ENCODE results near the gene BMP2. TPM values are rescaled to one million over a fixed set of nuclear protein-coding genes. Genes with fewer than 3 reads are reported as not detected.
A peak's percentile ranks its signal among the peaks of the same experiment; 100 is the strongest.

BMP2 gene
- total RNA-seq, 1 experiment from 2014 or later: 0.26 TPM

- DNase-seq (ENCODE audit: low read depth, low spot score): no peak
- in situ Hi-C loops (cut with HindIII; ENCODE audit: low pct_unique_long_range_greater_than_20kb, low sequenced_read_pairs): no loop called here
Measured at GRCh38 chr20:6814945-6815344, 47.5 kb downstream of the BMP2 start.

GRCh38 chr20:6818033-6818808, 50.7 kb downstream of the BMP2 start:
- in situ Hi-C loops (cut with HindIII; ENCODE audit: low pct_unique_long_range_greater_than_20kb, low sequenced_read_pairs): no loop called here
- no peak for DNase-seq (ENCODE audit: low read depth, low spot score)

- DNase-seq (ENCODE audit: low read depth, low spot score): peak; percentile 44
- in situ Hi-C loops (cut with HindIII; ENCODE audit: low pct_unique_long_range_greater_than_20kb, low sequenced_read_pairs): no loop called here
Measured at GRCh38 chr20:6819599-6819998, 52.1 kb downstream of the BMP2 start.

- DNase-seq (ENCODE audit: low read depth, low spot score): no peak
- in situ Hi-C loops (cut with HindIII; ENCODE audit: low pct_unique_long_range_greater_than_20kb, low sequenced_read_pairs): no loop called here
Measured at GRCh38 chr20:6824401-6824800, 56.9 kb downstream of the BMP2 start.

- in situ Hi-C loops (cut with HindIII; ENCODE audit: low pct_unique_long_range_greater_than_20kb, low sequenced_read_pairs): no loop called here
Measured at GRCh38 chr20:6827472-6827871, 60.0 kb downstream of the BMP2 start.

GRCh38 chr20:6828794-6829423, 61.4 kb downstream of the BMP2 start:
- in situ Hi-C loops (cut with HindIII; ENCODE audit: low pct_unique_long_range_greater_than_20kb, low sequenced_read_pairs): no loop called here
- peak; percentile 84 for DNase-seq (ENCODE audit: low read depth, low spot score)

More at GRCh38 chr20:6827472-6827871, 60.0 kb downstream of the BMP2 start:
- no peak for DNase-seq (ENCODE audit: low read depth, low spot score)

GRCh38 chr20:6829510-6830116, 62.1 kb downstream of the BMP2 start:
- in situ Hi-C loops (cut with HindIII; ENCODE audit: low pct_unique_long_range_greater_than_20kb, low sequenced_read_pairs): no loop called here
- peak; percentile 30 for DNase-seq (ENCODE audit: low read depth, low spot score)

Measured in SK-MEL-5 (cell line).